ENCODE measurements around the gene SDF2L1. TPM values are rescaled to one million over a fixed set of nuclear protein-coding genes. Genes with fewer than 3 reads are reported as not detected.
A peak's percentile ranks its signal among the peaks of the same experiment; 100 is the strongest.

Gene SDF2L1
- total RNA-seq, 2 experiments from 2014 or later: 38.6 to 41.3 TPM

DNA sequence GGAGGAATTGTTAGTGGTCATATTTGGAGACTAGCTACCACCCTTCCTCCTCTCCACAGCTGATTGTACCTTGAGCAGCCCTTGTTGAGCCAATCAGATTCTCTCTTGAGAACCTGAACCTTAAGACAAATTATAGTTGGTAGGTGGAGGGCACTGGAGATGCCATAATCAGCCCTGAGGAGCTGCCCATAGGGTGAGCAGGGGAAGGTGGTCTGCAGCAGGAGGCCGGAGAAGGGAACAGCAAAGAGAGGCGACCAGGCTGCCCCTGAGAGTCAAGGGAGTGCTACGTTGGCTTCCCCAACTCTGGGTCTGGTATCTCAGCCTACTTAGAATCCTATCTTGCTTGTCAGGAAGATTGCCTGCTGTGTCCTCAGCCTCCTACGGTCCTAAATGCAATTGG is 2.7 kb upstream of the SDF2L1 start:
- Mint-ChIP-seq H3K4me3 (no peak overlapping the region), H3K9me3 (no peaks in the 10 kb centered on the region), H3K27me3 (no peaks in the 10 kb centered on the region), H3K4me1 (ENCODE audit: low read depth) (peaks cover 17% of the 10 kb centered on the region), H3K36me3 (ENCODE audit: low read depth) (peaks cover 12% of the 10 kb centered on the region), H3K27ac (no peak overlapping the region)
- no peak for DNase-seq
- TF ChIP-seq, protein P1, sequence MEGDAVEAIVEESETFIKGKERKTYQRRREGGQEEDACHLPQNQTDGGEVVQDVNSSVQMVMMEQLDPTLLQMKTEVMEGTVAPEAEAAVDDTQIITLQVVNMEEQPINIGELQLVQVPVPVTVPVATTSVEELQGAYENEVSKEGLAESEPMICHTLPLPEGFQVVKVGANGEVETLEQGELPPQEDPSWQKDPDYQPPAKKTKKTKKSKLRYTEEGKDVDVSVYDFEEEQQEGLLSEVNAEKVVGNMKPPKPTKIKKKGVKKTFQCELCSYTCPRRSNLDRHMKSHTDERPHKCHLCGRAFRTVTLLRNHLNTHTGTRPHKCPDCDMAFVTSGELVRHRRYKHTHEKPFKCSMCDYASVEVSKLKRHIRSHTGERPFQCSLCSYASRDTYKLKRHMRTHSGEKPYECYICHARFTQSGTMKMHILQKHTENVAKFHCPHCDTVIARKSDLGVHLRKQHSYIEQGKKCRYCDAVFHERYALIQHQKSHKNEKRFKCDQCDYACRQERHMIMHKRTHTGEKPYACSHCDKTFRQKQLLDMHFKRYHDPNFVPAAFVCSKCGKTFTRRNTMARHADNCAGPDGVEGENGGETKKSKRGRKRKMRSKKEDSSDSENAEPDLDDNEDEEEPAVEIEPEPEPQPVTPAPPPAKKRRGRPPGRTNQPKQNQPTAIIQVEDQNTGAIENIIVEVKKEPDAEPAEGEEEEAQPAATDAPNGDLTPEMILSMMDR (IDR thresholded peaks at IDR 0.05): no peak
- intact Hi-C loops (cut with micrococcal nuclease): no loop called here
- no peak for ATAC-seq
- ChIA-PET POLR2A (interaction anchor here (1.5 kb wide), 1 partner anchor 10 kb away, joined by 3 read pairs; no protein-coding TSS in a partner anchor), CTCF (interaction anchor here (1.1 kb wide), 2 partner anchors 8 to 9 kb away, joined by 3 to 8 read pairs; partner anchors contain the start of gene YDJC)

DNA sequence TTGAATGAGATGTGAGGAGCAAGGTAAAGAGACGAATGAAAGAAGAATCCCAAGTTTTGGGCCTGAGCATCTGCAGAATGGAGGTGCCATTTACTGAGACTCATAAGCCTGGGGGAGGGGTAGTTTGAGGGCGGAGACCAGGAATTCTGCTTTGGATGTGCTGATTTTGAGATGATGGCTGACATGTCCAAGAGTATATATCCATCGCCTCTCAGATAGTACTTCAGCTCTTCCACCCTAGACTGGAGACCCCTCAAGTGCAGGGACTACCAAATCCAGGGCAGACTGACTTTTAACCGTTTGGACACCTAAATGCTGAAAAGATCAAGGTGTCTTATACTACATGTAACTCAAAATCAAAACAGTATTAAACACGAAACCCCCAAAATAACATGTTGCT is 1.3 kb upstream of the SDF2L1 start:
- CTCF ChIA-PET: interaction anchor here (1.4 to 3.7 kb wide), 4 partner anchors 10 to 312 kb away, joined by 3 to 78 read pairs (median 16); partner anchors contain the start of genes CCDC116, PPM1F and YDJC
- Mint-ChIP-seq H3K9me3 (no peaks in the 10 kb centered on the region), H3K36me3 (ENCODE audit: low read depth) (peaks cover 14% of the 10 kb centered on the region), H3K27ac (no peak overlapping the region), H3K27me3 (no peaks in the 10 kb centered on the region), H3K4me1 (ENCODE audit: low read depth) (peaks cover 17% of the 10 kb centered on the region), H3K4me3 (peak overlapping the region; percentile 89)
- TF ChIP-seq, protein P1 (IDR thresholded peaks at IDR 0.05): no peak
- ATAC-seq: no peak
- intact Hi-C loops (cut with micrococcal nuclease): no loop called here
- DNase-seq: no peak
- POLR2A ChIA-PET: interaction anchor here (0.9 to 4.1 kb wide), 5 partner anchors 12 to 61 kb away, joined by 3 to 98 read pairs (median 11); partner anchors contain the start of genes CCDC116 and YDJC

DNA sequence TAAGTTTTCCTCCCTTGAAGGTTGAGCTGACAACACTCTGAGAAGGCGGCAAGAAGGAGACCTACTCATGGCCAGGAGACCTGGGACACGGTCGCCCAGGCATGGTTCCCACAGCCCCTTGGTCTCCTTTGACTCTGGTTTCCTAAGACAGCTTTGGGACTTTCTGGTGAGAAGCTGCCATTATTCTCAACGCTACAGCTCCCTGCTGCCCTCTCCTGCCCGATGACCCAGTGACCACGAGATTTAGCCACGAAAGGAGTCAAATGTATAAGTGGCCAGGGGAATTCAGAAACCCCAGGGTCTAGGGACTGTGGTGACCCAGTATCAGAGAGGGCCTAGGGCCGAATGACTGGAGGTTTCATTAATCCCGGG is 699 bp upstream of the SDF2L1 start:
- peak overlapping the region; percentile 89 for H3K4me3 Mint-ChIP-seq
- ChIA-PET CTCF (interaction anchor here (0.8 to 3.7 kb wide), 11 partner anchors 11 to 311 kb away, joined by 3 to 78 read pairs (median 8); partner anchors contain the start of genes CCDC116, PPIL2, PPM1F and YDJC), POLR2A (interaction anchor here (0.9 to 4.1 kb wide), 5 partner anchors 11 to 62 kb away, joined by 3 to 98 read pairs (median 11); partner anchors contain the start of genes CCDC116 and YDJC)
- peaks cover 18% of the 10 kb centered on the region for H3K36me3 Mint-ChIP-seq (ENCODE audit: low read depth)
- TF ChIP-seq, protein P1 (IDR thresholded peaks at IDR 0.05): no peak
- no peaks in the 10 kb centered on the region for H3K27me3 Mint-ChIP-seq
- intact Hi-C loops (cut with micrococcal nuclease): no loop called here
- peaks cover 20% of the 10 kb centered on the region for H3K4me1 Mint-ChIP-seq (ENCODE audit: low read depth)
- no peak for ATAC-seq
- H3K9me3 Mint-ChIP-seq: no peaks in the 10 kb centered on the region
- peak overlapping the region; percentile 89 for H3K27ac Mint-ChIP-seq
- DNase-seq: no peak

DNA sequence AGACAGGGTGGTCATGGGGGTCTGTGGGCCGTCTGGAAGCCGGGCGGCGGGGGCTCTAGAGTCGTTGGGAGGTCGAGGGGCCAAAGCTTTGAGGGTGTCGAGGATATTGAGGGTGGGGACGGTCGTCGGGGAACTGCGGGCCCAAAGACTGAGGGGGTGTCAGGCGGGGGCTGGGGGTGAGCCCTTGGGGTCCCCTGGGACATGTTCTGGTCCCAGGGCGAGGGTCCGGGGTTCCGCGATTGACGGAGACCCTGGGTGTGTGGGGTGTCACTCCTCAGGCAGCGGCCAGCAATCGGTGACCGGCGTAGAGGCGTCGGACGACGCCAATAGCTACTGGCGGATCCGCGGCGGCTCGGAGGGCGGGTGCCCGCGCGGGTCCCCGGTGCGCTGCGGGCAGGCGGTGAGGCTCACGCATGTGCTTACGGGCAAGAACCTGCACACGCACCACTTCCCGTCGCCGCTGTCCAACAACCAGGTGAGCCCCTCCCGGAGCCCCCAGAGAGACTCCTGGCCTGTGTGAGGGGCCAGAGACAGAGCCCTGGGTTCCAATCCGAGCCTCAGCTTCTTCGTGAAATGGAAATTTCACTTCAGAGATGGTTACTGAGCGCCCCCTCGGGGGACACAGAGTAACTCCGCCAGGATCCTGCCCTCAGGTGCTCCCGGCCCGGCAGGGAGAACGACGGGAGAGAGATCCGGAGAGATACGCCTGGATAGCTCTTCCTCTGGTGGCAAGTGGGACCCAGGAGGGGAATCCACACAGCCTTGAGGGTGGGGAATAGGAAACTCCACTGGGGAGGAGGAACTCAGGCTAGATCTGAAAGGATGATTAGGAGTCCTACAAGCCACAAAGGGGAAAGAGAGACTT is 714 bp downstream of the SDF2L1 start:
- peaks cover 26% of the 10 kb centered on the region for H3K36me3 Mint-ChIP-seq (ENCODE audit: low read depth)
- H3K4me3 Mint-ChIP-seq: peak overlapping the region; percentile 89
- DNase-seq: peak; percentile 78
- CTCF ChIA-PET: interaction anchor here (0.7 to 3.7 kb wide), 24 partner anchors 9 to 295 kb away, joined by 3 to 78 read pairs (median 5); partner anchors contain the start of genes CCDC116, PPIL2 and YDJC
- H3K27me3 Mint-ChIP-seq: no peaks in the 10 kb centered on the region
- POLR2A ChIA-PET: interaction anchor here (0.6 to 4.1 kb wide), 13 partner anchors 9 to 74 kb away, joined by 3 to 98 read pairs (median 4); partner anchors contain the start of genes CCDC116, PPIL2 and YDJC
- intact Hi-C loops (cut with micrococcal nuclease): no loop called here
- peak overlapping the region; percentile 89 for H3K27ac Mint-ChIP-seq
- TF ChIP-seq, protein P1 (IDR thresholded peaks at IDR 0.05): peak; percentile 83
- H3K4me1 Mint-ChIP-seq (ENCODE audit: low read depth): peaks cover 26% of the 10 kb centered on the region
- no peaks in the 10 kb centered on the region for H3K9me3 Mint-ChIP-seq
- ATAC-seq: peak; percentile 11

Measured in activated CD8-positive, alpha-beta T cell treated with anti-CD3 and anti-CD28 coated beads for 36 hours (primary cell).